OCI-M1 (cell line): ENCODE data around the gene NCR3LG1.

Experiments used
- DNase-seq: peaks from one replicate; lab custom pipeline; 2025; lab: John Stamatoyannopoulos, UW

The NCR3LG1 gene

DNA sequence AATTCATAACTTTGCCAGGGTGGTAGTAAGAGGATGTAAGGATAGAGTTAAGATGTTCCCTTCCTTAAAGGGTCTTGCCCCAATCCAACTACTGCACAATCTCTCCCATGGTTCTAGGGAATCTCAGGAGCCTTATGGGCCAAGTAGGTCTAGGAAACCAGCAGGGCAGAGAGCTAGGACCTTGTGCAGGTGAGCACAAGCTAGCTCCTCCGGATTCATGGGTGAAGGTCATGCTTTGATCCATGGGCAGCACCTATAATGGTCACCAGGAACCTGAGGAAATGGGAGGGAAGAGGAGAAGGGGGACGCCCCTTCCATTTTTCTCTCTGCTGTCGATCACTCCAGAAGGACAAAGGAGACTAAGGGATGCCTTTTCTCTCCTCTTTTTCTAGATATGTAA is 20.0 kb downstream of the NCR3LG1 start:
- peak; percentile 42 for DNase-seq

DNA sequence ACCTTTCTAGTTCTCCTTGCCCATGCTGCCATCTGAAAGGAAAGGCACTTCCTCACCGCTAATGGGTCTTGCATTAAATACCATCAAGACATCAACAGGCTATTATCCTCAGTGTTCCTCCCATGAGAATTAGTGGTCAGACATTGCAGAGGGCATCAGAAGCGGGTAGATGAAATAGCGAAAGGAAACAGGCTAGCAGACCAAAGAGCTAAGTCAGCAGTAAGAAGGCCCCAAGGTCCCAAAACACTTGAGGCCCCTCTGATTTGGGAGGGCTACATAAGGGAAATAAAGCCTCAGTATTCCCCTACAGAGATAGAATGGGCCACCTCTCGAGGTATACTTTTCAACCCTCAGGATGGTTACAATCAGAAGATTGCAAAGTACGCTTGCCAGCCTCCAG is 23.9 kb downstream of the NCR3LG1 start:
- DNase-seq, result no peak

DNA sequence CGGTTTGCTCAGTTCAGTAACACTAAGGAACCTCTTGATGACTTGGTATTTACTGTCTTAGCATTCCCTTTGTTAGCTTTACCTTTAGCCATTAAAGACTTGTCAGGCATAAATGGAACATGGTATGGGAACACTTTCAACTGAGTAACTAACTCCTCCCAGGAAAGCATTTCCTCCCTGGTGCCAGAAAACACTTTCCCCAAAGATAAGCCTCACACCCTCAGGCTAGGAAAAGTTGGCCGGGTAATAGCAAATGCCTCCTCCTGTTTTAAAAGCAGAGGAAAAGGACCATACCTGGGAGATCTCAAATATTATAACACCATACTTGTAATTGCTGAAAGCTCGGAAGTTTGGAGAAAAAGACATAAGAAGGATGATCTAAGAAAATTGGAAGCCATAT is 24.9 kb downstream of the NCR3LG1 start:
- DNase-seq, result no peak

DNA sequence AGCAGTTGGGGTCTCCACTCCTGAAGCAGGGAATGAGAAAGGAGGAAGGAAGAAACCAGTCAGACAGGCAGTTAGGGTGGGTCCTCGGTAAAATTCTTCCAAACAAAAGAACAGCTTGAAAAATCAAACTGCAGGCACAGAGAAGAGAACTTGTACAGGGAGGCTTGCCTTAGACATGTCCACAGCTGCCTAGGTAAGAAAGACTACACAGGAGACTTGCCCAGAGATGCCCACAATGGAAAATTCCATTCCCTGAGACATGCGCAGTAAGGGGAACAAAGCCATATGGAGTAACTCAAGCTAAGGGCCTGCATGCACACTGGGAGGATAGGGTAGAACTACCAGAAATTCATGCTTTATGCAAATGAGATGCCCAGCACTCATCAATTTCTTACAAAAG is 27.1 kb downstream of the NCR3LG1 start:
- DNase-seq, result no peak

DNA sequence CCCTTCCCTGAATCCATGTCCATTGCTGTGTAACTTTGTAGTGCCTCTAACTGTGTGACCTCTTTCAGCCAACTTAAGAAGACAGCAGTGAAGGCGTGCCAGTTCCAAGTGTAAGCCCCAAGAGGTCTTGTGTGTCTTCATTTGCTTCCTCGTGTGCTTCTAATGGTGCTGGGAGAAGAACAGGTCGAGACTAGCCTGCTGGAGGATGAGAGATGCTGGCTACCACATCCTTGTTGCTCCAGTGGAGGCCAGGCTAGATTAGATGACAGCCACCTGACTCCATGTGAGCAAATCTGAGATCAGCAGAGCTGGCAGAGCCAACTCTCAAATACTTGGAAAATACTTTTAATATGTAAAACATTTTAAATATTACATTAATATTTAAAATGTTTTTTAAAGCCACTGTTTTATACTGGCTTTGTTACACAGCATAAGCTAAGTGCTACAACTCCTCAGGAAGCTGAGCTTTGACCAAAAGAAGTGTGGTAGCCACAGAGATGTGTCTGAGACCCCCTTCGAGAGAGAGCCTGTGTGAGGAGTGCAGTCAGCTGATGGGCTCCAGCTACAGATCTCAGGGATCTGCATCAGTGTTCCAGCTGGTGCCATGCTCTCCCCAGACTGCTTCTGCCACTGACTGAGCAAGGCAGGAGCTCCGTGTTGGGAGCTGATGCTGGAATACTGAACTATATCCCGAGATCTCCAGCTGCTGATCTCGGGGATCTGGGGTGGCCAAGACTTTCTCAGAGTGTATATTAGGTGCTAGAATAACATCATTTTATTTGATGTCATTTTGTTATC is 28.0 kb downstream of the NCR3LG1 start:
- DNase-seq, result no peak

DNA sequence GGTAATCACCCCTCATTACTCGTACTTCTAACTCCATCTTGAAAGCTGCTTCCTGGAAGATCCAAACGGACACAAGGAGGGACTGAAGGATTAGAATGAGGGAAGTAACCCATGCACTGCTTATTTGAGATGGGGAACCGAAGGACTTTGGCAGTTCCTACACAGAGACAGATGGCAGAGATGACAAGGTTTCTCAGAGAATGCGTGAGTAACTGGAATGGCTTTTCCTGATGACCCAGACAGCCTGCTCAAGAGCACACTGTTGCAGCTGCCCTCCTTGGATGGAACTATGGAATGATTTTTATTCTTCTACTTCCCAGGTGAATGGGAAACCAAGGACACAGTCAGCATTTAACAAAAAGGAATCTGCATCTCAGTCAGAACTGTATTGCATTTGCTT is 29.6 kb downstream of the NCR3LG1 start:
- no peak for DNase-seq

DNA sequence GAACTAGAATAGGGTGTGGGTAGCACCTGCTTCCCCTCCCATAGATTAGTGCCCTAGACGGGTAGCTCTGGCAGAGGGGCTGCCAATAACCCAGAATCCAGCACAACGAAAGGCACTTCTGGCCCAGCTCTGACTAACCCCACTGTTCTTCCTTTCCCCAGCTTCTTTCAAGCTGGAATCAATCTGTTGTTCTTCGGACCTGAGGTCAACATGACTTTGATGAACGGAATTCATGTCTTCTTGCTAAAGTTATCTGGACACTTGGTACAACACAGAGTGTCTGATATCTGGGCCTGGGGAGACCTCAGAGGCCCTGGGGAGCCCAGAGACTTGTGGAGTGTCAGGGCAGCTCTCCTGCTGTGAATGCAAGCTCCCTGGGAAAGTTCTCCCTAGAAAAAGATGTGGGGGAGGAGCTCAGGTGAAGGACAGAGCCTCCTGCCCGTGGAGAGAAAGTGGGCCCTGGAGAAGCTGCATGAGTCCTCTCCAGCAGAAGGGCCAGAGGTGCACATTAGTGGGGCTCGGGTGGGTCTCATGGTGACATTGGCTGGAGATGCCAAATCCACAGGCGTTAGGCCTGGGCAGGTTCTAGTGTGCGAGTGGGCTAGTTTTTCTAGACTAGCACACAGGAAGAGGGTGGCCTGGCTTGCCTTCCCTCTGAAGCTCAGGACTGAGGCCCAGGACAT is 30.6 kb downstream of the NCR3LG1 start:
- DNase-seq, result no peak

DNA sequence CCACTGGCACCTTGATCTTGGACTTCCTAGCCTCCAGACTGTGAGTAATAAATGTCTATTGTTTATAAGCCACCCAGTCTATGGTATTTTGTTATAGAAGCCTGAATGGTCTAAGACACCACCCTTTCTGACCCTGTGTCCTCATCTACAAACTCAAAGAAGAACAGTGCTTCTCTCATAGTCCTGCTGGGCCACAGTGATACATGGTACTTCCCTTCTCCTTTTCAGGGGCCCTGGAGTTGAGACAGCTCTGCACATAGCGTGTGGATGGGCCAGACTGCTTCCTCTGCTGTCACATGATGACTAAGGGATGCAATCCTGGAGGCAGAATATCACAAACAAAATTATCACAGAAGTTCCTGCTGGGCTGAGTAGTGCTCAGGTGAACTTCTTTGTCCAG is 31.9 kb downstream of the NCR3LG1 start:
- no peak for DNase-seq

DNA sequence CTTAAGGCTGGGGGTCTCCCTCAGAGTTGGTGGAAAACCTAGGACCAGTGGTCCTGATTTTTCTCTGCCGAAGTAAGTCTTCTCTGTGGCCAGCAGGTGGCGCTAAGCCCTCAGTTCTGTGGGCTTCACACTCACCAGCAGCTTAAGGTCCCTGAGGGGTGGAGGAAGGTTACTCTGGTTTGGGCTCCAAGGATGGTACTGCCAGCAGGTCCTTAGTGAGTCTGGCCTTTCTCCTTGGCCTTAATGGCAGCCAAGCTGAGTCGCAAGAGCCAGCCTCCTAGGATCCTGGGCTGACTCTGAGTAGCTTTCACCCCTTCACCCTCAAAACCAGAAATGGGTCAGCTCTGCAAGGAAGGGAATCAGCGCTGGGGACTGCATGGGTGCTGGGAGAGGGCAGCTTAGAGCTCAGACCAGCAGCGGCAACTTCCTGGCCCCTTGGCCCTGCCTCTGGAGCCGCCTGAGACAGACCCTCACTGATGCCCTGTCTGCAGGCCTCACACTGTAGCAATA is 32.5 kb downstream of the NCR3LG1 start:
- DNase-seq, result peak; percentile 84

DNA sequence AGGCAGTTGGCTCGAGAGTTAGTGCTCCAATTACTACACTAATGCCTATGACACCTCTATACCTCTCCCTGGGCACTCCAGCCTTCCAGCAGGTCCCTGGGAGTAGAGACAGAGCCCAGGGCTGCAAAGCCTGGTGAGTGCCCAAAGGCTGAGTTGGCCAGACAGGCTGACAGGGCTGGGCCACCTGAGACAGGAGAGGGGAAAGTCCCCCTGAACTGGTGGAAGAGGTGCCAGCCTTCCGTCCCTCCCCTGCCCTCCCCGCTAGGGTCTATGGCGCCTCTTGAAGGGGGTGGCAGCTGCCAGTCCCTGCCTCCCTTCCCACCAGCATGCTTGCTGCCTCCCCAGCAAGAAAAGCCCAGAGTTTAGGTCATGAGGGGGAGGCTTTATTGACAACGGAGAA is 33.9 kb downstream of the NCR3LG1 start:
- no peak for DNase-seq

DNA sequence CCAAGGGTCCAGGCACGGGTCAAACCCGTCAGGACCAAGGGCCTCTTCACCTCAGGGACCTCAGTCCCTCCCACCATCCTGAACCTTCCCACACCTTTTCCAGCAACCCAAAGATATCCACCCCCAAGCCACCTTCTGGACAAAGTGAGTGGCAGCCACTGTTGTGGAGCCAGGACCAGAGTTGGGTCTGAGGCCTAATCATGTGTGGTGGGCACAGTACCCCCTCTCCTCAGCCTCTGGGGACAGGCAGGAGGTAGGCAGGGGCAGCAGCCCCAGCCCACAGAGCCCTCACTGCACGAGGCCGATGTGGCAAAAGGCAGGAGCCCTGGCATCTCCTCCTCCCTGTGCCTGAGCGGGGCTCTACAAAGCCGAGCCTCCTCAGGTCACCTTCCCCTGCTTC is 34.3 kb downstream of the NCR3LG1 start:
- no peak for DNase-seq

DNA sequence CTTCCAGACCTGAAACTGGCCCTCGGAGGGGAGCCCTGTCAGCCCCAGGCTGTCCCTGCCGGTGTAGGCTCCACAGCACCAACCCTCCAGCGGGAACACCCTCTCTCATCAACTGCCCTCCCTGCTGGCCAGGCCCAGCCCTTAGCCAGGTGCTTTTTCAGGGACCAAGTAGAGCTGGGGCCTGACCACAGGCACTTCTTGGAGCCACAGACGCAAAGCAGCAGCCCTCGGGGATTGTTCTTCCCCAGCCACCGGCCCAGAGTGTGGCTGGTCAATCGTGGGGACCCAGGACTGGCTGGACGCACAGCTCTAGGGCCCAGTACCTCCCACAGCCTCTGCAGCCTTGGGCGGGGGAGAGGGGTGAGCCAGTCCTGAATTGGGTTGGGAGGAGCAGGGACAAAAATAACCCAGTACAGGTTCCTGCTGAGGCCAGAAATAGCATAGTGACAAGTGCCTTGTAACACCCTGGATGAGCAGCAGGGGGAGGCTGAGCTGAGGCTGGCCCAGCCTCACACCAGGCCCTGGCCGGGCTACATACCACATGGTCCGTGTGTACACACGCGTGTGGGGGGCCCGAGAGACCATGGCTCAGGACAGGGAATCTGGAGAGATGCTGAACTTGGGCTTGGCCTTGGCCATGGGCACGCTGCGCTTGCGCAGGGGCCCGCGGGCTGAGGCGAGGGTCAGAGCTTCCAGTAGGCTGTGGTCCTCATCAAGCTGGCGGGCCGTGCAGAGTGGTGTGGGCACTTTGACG is 34.9 kb downstream of the NCR3LG1 start:
- peak; percentile 78 for DNase-seq

DNA sequence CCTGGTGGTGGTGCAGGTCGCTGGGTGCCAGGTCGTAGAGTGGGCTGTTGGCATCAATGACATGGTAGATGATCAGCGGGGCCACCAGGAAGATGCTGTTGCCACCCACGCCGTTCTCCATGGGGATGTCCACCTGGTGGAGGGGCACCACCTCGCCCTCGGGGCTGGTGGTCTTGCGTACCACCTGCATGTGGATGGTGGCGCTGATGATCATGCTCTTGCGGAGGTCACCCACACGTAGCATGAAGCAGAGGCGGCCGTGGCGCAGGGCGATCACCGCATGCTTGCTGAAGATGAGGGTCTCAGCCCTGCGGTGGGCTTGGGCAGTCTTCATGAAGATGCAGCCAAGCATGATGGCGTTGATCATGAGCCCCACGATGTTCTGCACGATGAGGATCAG is 35.7 kb downstream of the NCR3LG1 start:
- DNase-seq, result no peak

DNA sequence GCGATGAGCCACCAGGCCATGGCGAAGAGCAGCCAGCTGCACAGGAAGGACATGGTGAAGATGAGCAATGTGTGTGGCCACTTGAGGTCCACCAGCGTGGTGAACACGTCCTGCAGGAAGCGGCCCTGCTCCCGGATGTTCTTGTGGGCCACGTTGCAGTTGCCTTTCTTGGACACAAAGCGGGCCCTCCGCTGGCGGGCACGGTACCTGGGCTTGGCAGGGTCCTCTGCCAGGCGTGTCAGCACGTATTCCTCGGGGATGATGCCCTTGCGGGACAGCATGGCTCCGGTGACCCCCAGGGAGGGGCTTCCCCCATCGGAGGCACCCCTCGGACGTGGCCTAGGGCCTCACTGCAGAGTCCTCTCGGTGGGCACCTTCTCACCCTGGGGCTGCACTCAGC is 36.2 kb downstream of the NCR3LG1 start:
- no peak for DNase-seq

DNA sequence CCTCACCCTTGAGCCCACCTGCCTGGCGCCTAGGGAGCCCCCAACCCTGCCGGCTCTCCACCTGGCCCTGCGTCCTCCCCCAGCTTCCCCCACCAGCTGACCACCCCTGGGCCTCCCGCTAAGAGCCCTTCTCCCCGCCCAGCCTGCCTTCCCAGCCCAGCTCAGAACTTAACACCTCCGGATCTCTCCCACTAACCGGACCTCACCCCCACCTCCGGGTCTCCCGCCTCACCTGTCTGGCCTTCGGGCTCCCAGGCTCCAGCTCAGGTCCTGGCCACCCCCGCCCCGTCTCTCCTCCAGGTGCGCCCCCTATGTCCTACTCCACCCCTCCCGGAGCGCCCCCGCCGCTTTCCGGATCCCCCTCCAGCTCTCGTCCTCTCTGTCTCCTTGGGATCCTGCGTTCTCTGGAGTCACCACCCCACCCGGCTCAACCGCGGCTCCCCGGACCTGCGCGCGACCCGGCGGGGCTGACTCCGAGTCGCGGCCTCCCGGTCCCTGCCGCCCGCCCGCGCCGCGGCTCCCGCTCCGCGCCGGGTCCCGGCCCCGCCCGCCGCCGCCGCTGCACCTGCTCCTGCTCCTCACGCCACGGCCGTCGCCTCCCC is 37.1 kb downstream of the NCR3LG1 start, which contains the start of gene KCNJ11:
TSS of gene KCNJ11 (minus strand) at position 51 of the 602 bp plus-strand sequence. CDS start 568 bp downstream, outside the sequence.
- DNase-seq, result no peak

DNA sequence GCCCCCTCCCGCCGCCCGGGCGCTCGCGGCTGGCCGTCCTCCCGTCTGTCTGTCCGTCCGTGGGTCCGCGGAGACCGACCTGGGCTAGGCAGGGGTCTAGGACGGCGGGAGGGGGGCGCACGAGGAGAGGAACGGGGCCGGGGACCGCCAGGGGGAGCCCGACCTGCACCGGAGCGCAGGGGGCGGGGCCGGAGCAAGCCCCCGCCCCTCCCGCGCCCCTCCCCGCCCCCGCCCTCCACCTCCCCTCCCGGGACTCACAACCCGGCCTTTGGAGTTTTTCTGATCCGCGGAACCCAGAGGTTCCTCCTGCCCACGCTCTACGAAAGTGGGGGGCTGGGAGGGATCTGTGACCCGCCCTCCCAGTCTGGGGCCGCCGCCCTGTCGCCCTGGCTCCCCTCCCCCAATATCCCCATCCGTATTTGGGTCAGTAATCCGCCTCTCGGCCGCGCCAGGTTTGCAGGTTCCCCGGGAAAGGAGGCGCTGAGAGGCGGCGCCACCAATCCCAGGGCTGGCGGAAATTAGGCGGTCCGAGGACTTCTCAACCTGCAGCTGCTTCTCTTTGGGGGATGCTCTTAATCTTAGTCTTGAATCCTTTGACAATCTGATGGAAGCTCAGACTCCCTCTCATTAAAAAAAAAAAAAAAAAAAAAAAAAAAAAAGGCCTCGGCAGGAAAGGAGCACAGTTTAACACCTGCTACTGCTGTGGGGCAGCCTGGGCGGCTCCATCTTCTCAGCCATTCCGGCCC is 37.8 kb downstream of the NCR3LG1 start:
- DNase-seq, result peak; percentile 77

DNA sequence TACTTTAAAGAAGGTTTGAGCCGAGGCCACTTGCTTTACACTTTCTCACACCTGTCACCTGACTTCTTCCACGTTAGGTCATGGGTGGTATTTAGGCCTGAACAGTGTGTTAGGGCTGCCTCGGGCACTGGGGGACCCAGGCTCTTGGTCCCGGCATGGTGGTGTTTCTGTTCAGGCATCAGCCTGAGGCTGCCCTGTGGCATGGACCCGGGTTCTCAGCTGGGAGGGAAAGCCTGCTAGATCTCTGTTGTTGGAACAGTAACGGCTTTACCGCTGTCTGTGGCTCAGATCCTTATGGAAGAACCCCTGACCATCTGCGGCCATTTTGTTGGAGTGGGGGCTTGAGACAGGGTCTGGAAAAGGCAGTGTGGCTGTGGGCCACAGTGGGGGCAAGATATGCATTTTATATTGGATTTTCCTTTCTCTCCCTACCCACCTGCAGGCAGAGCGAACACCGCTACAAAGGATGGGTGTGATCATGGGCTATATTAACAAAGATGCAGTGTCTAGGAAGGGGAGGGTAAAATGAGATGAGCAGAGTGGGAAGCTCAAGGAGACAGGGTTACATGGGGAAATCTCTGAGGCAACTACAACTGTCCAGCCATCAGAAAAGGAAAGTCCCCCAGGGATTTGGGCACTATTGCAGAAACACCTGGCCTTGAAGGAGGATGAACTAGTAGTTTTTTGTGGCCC is 38.5 kb downstream of the NCR3LG1 start:
- DNase-seq, result no peak

DNA sequence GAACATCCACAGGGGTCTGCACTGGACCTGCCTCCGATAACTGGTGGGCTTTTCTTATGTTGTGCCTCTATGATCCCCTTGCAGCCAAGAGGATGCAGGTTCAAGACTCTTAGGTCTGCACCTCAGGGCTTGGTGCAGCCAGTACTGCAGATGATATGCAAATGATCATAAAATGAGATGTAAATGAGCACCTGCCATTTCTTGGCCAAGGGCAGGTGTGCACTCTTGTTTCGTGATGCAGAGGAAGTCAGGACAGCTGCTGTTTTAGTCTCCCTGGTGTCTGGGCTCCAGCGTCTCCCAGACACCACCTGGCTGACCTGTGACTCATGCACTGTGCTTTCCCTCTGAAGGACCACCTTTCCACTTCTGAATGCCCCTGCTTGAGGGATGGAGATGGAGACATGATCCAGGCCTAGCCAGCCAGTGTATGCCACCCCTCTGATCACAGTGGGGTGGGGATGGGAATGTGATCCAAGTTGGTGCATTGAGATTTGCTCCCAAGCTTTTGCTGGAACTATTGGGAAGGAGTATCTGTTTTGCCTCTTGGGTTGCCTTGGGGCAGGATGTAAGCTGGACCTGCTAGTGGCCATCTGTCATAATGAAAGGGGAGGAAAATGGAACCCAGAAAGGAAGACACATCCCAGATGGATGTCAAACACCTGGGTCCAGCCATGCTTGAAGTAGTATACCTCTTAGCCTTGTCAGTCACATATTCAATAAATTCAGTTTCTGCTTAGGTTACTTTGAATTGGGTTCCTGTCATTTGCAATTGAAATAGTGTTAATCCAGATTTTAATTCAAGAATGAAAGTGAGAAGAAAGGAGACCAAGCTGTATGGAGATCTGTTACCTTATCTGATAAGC is 40.1 kb downstream of the NCR3LG1 start:
- no peak for DNase-seq

DNA sequence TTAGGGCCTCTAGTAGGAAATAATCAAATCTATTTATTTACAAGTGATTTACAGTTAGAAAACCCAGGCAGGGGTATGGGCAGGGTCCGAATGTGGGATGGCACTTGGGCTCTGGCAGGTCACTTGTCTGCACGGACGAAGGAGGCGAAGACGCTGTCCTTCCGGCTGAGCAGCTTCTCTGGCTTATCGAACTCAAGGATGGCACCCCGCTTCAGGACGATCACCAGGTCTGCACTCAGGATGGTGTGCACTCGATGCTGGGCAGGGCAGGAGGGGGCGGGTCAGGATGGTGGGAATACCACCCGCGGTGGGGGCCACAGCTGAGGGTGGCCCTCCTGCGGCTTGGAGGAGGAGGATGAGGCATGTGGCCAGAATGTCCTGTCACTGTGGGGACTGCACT is 41.3 kb downstream of the NCR3LG1 start:
- no peak for DNase-seq

DNA sequence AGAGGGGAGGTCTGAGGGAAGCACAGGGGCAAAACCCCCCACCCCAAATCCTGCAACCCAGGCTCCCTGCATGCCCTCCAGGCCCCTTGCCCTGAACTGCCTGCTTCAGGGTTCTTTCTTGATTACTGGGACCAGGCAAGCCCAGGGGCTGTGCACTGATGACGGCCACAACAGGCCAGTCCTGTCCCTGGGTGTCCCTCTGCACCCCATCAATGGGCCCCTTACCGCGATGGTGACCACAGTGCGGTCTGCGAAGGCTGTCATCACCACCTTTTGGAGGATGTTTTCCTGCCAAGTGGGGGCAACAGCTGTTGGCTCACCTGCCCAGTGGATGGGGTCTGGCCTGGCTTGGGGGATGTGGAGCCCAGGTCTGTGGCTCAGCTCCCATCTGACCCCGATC is 41.9 kb downstream of the NCR3LG1 start:
- no peak for DNase-seq
